K562 (cell line): ENCODE measurements around the gene EMC10. TPM values are rescaled to one million over a fixed set of nuclear protein-coding genes. Genes with fewer than 3 reads are reported as not detected.

Source experiments
- ATAC-seq: fragments of 200-7000 bp; cut with Tn5 transposase; 3 replicates; pipeline ENCODE4 v1.9.1; 2020; ENCODE audit warnings: moderate library complexity
- BruUV-seq: library from RNA; stranded (reverse); fragments of 400-500 nt; replicated peaks from 2 replicates; lab custom pipeline; 2021; lab: Mats Ljungman, UMichigan
- CTCF ChIA-PET: fragments of 300-600 bp; formaldehyde crosslinking; extraction: SDS; loops from one replicate; lab custom pipeline; 2021; ENCODE audit warnings: low intra/inter-chr PET ratio; lab: Yijun Ruan, JAX
- POLR2A ChIA-PET: fragments of 300-600, 350-650 bp; sonication (Branson Sonifier 250); formaldehyde crosslinking; extraction: SDS; loops from one replicate; lab custom pipeline; 2021; ENCODE audit warnings: antibody characterized with exemption, inconsistent platforms; lab: Yijun Ruan, JAX
- DNase-seq, 4 experiments: peaks; one replicate each; pipeline versions ENCODE4 v3.0.0 to v3.0.0-alpha.2; 2011 to 2018; ENCODE audit warnings: low spot score in 3 of 4, mixed read lengths in 3 of 4; ENCODE audit errors: extremely low read depth in 1 of 4
- FAIRE-seq: peaks from 2 replicates; lab custom pipeline; 2011; peaks lifted over from hg19 to GRCh38; lab: Jason Lieb, UNC
- H2AFZ ChIP-seq: 2 replicates; pipeline ENCODE4 v1.6.0; 2011; ENCODE audit warnings: low read depth, low read length, control low read depth, inconsistent platforms
- H3K27ac ChIP-seq: fragments of 200-600 bp; 3 replicates; pipeline ENCODE4 v1.8.0; 2011; ENCODE audit warnings: low read depth, mild to moderate bottlenecking, control low read depth, inconsistent platforms, low read length, moderate library complexity, mixed read lengths; ENCODE audit errors: extremely low read depth
- H3K27me3 ChIP-seq, 2 experiments: fragments of 300-600 bp in 1 of 2; 2 replicates in 1 of 2; 3 replicates in 1 of 2; pipeline versions ENCODE4 v1.6.0 to v1.8.0; 2011; ENCODE audit warnings: inconsistent platforms in 2 of 2, low read length in 2 of 2, mild to moderate bottlenecking in 1 of 2, mixed read lengths in 1 of 2, moderate library complexity in 1 of 2; ENCODE audit not compliant: control insufficient read depth in 2 of 2, insufficient read depth in 2 of 2
- H3K36me3 ChIP-seq: fragments of 300-600 bp; 3 replicates; pipeline ENCODE4 v1.8.0; 2011; ENCODE audit warnings: mild to moderate bottlenecking, low read length, inconsistent platforms; ENCODE audit not compliant: control insufficient read depth, insufficient read depth
- H3K4me1 ChIP-seq, 2 experiments: fragments of 200-600 bp in 1 of 2; replicated peaks in 1 of 2; 2 replicates in 1 of 2; 3 replicates in 1 of 2; pipeline versions ENCODE4 v1.5.1 to v1.8.0; 2011; ENCODE audit warnings: inconsistent platforms in 2 of 2, low read length in 2 of 2, mild to moderate bottlenecking in 1 of 2, mixed read lengths in 1 of 2, moderate library complexity in 1 of 2; ENCODE audit not compliant: control insufficient read depth in 2 of 2, insufficient read depth in 2 of 2
- H3K4me2 ChIP-seq: 2 replicates; pipeline ENCODE4 v1.6.1; 2011; ENCODE audit warnings: low read length, control low read depth, inconsistent platforms, mixed read lengths; ENCODE audit not compliant: insufficient read depth
- H3K4me3 ChIP-seq: fragments of 200-600 bp; sonication (generic), shearing (Covaris generic); 2 replicates; pipeline ENCODE4 v1.5.1; 2016; ENCODE audit warnings: control low read depth, inconsistent platforms
- H3K79me2 ChIP-seq: fragments of 200-600 bp; 3 replicates; pipeline ENCODE4 v1.8.0; 2011; ENCODE audit warnings: low read length, inconsistent platforms; ENCODE audit not compliant: control insufficient read depth, insufficient read depth
- H3K9ac ChIP-seq, 2 experiments: 2 replicates each; pipeline versions ENCODE4 v1.6.0 to v1.6.1; 2011; ENCODE audit warnings: low read depth in 2 of 2, low read length in 2 of 2, control low read depth in 1 of 2, inconsistent platforms in 1 of 2, mild to moderate bottlenecking in 1 of 2, mixed read lengths in 1 of 2; ENCODE audit not compliant: insufficient read depth in 1 of 2
- H3K9me1 ChIP-seq: one replicate; pipeline ENCODE4 v1.6.0; 2011; ENCODE audit warnings: inconsistent platforms, mild to moderate bottlenecking, low read length, moderate library complexity; ENCODE audit not compliant: control insufficient read depth, insufficient read depth
- H3K9me3 ChIP-seq: replicated peaks from 2 replicates; pipeline ENCODE4 v1.5.1; 2011; ENCODE audit warnings: low read depth, low read length, inconsistent platforms; ENCODE audit not compliant: control insufficient read depth, insufficient read depth
- H4K20me1 ChIP-seq: replicated peaks from 2 replicates; pipeline ENCODE4 v1.6.1; 2011; ENCODE audit warnings: low read length, inconsistent platforms, mixed read lengths; ENCODE audit not compliant: control insufficient read depth, insufficient read depth
- FOXJ2 ChIP-seq: fragments of 200-800 bp; sonication (Bioruptor generic); IDR thresholded peaks from 2 replicates; pipeline ENCODE4 v1.6.1; 2016; ENCODE audit warnings: missing genetic modification characterization, missing compliant biosample characterization
- ILK ChIP-seq: fragments of 450-650 bp; IDR thresholded peaks from 2 replicates; pipeline ENCODE4 v1.6.1; 2016; ENCODE audit warnings: missing genetic modification characterization, low read depth, mild to moderate bottlenecking, missing compliant biosample characterization, moderate library complexity, borderline replicate concordance
- NBN ChIP-seq: fragments of 450-650 bp; IDR thresholded peaks from 2 replicates; pipeline ENCODE4 v1.6.1; 2016; ENCODE audit warnings: low read depth, mild to moderate bottlenecking
- PRDM10 ChIP-seq: fragments of 450-650 bp; IDR thresholded peaks from 2 replicates; pipeline ENCODE4 v1.6.1; 2018; ENCODE audit not compliant: partially characterized antibody
- RBM17 ChIP-seq: fragments of 200-400 bp; formaldehyde crosslinking; IDR thresholded peaks from 2 replicates; pipeline ENCODE4 v1.6.1; 2017; ENCODE audit warnings: low read depth, mild to moderate bottlenecking, low read length, borderline replicate concordance
- SIX5 ChIP-seq, 2 experiments: IDR thresholded peaks; 2 replicates each; pipeline ENCODE4 v1.6.1; 2011; ENCODE audit warnings: low read length in 2 of 2, borderline replicate concordance in 1 of 2, low read depth in 1 of 2, mild to moderate bottlenecking in 1 of 2, moderate library complexity in 1 of 2; ENCODE audit not compliant: insufficient read depth in 1 of 2
- SLC30A9 ChIP-seq: fragments of 250-450 bp; sonication (Bioruptor Pico); IDR thresholded peaks from 2 replicates; pipeline ENCODE4 v1.8.0; 2022; ENCODE audit warnings: mild to moderate bottlenecking, moderate library complexity
- SMAD2 ChIP-seq: fragments of 150-350 bp; IDR thresholded peaks from 2 replicates; pipeline ENCODE4 v1.6.1; 2014; ENCODE audit warnings: low read depth, mild to moderate bottlenecking, low read length
- SMC3 ChIP-seq: conservative IDR thresholded peaks from 2 replicates; pipeline ENCODE4 v1.6.1; 2011; ENCODE audit warnings: low read depth, low read length, improper control_type of control experiment; ENCODE audit not compliant: insufficient read depth
- SP2 ChIP-seq: IDR thresholded peaks from 2 replicates; pipeline ENCODE4 v1.6.1; 2011; ENCODE audit warnings: mild to moderate bottlenecking, low read depth, low read length, moderate library complexity; ENCODE audit not compliant: poor library complexity, severe bottlenecking; ENCODE audit errors: extremely low read depth
- UBTF ChIP-seq, 2 experiments: IDR thresholded peaks; 2 replicates each; pipeline ENCODE4 v1.6.1; 2012; ENCODE audit warnings: improper control_type of control experiment in 2 of 2, low read depth in 2 of 2, low read length in 2 of 2, borderline replicate concordance in 1 of 2
- ZBTB34 ChIP-seq: fragments of 250-450 bp; sonication (Bioruptor Pico); IDR thresholded peaks from 2 replicates; pipeline ENCODE4 v1.8.0; 2021; ENCODE audit warnings: mild to moderate bottlenecking, moderate library complexity
- ZFPM2 ChIP-seq: fragments of 250-450 bp; sonication (Bioruptor Pico); IDR thresholded peaks from 2 replicates; pipeline ENCODE4 v1.5.1; 2022; ENCODE audit warnings: mild to moderate bottlenecking
- ZNF224 ChIP-seq: sonication (generic); formaldehyde crosslinking; IDR thresholded peaks from 2 replicates; pipeline ENCODE4 v1.8.0; 2022; ENCODE audit warnings: mild to moderate bottlenecking, missing genetic modification reagents
- WGBS: fragments of 100-300 bp; shearing (Covaris generic); methylation state at CpG from one replicate; pipeline ENCODE4 v1.1.6; 2016; ENCODE audit warnings: low coverage, mixed read lengths; ENCODE audit not compliant: insufficient coverage; ENCODE audit errors: missing lambda C conversion rate; 5-methylcytosine and 5-hydroxymethylcytosine counted together
- in situ Hi-C: fragments of 300-500 bp; cut with MboI; formaldehyde crosslinking; loops from 4 replicates; pipeline ENCODE4 v1.15.0; 2018; ENCODE audit warnings: inconsistent platforms, mixed read lengths
- intact Hi-C: fragments of 100-400 bp; cut with micrococcal nuclease; formaldehyde crosslinking; loops from 2 replicates; pipeline ENCODE4 v1.14.2; 2022
- polyA plus RNA-seq, 8 experiments: library from polyadenylated mRNA; depleted of rRNA in 4 of 8; stranded (reverse) in 5 of 8; unstranded in 3 of 8; fragments of >200 nt; fragmentation: Nextera tagmentation in 2 of 8; fragmentation: Illumina TruSeq in 1 of 8; extraction: Ambion mirVana in 2 of 8; extraction: Trizol in 1 of 8; gene quantifications; 2 replicates each; pipeline versions ENCODE4 v1.2.1 to v1.2.3, GENCODE V29; 2011 to 2014; ENCODE audit warnings: inconsistent platforms in 1 of 8, missing spikeins in 1 of 8
- total RNA-seq, 7 experiments: library from RNA; depleted of rRNA in 6 of 7; stranded (reverse); fragments of >200 nt in 6 of 7; fragmentation: Illumina TruSeq in 2 of 7; extraction: Trizol in 2 of 7; gene quantifications; 2 replicates each; pipeline versions ENCODE4 v1.2.1 to v1.2.3, GENCODE V29; 2011 to 2021; ENCODE audit warnings: low replicate concordance in 1 of 7

Gene EMC10
- total and polyA plus RNA-seq, 9 of the 15 experiments (the other 6 are each of a cell fraction or from before 2014, with no cell fraction given), result 1.4 to 46.0 (median 13.1) TPM

- DNase-seq (no peak), FAIRE-seq (no peak), ATAC-seq (no peak)
- Histone ChIP-seq H3K36me3 (no peaks in the 10 kb centered on the region), H4K20me1 (no peaks in the 10 kb centered on the region), H3K4me2 (no peak overlapping the region), H3K9me3 (no peaks in the 10 kb centered on the region), H3K4me3 (no peak overlapping the region), H2AFZ (no peak overlapping the region), H3K4me1 (peaks cover 5 to 45% of the 10 kb centered on the region in 2 experiments; a peak in 4 of 5 replicates), H3K27me3 (no peaks in the 10 kb centered on the region), H3K27ac (no peak overlapping the region), H3K9ac (no peak overlapping the region), H3K9me1 (peaks cover 4% of the 10 kb centered on the region), H3K79me2 (no peaks in the 10 kb centered on the region; the same call in 2 of the 3 replicates)
- in situ Hi-C loops (no loop called here), intact Hi-C loops (no loop called here)
- no TSS peak for BruUV-seq
- ChIA-PET POLR2A (no interaction called here), CTCF (no interaction called here)
- 67% methylated on average over 4 of the region's 10 CpGs for WGBS
- no peak for TF ChIP-seq PRDM10
- no peak for TF ChIP-seq ILK
- TF ChIP-seq SP2, result no peak
- no peak for TF ChIP-seq FOXJ2 (tag)
- no peak for TF ChIP-seq ZFPM2 (CRISPR knock-in tag)
- no peak for TF ChIP-seq SLC30A9 (CRISPR knock-in tag)
- no peak for TF ChIP-seq UBTF (IDR thresholded peaks at IDR 0.05; ENCODE audit: borderline replicate concordance in 1 of 2, low read depth in 2 of 2, low read length in 2 of 2)
- no peak for TF ChIP-seq NBN
- TF ChIP-seq RBM17, result no peak
- no peak for TF ChIP-seq SIX5 (IDR thresholded peaks at IDR 0.05; ENCODE audit: borderline replicate concordance in 1 of 2, insufficient read depth in 1 of 2, low read depth in 1 of 2, low read length in 2 of 2)
- TF ChIP-seq SMAD2, result no peak
- no peak for TF ChIP-seq SMC3
- no peak for TF ChIP-seq ZBTB34 (CRISPR knock-in tag)
- no peak for TF ChIP-seq ZNF224 (CRISPR knock-in tag)
Observed at GRCh38 chr19:50506700-50507099, 30.4 kb downstream of the EMC10 start.
